Body of pancreas (tissue), 4 donors: ENCODE measurements around the gene C19orf73.

ENCODE experiments used
- POLR2A ChIP-seq, 3 donors: fragments of 450-650 bp; IDR thresholded peaks; one replicate each; pipeline ENCODE4 v1.6.1; 2016; ENCODE audit warnings: antibody characterized with exemption in 3 of 3, mild to moderate bottlenecking in 2 of 3
- TF ChIP-seq, protein P1 (sequence below), 7 experiments: fragments of 450-650 bp in 4 of 7; fragments of 200-600 bp in 3 of 7; sonication (generic) in 3 of 7; IDR thresholded peaks; one replicate each; pipeline ENCODE4 v1.5.1; 2016 to 2019; ENCODE audit warnings: antibody characterized with exemption in 7 of 7

DNA sequence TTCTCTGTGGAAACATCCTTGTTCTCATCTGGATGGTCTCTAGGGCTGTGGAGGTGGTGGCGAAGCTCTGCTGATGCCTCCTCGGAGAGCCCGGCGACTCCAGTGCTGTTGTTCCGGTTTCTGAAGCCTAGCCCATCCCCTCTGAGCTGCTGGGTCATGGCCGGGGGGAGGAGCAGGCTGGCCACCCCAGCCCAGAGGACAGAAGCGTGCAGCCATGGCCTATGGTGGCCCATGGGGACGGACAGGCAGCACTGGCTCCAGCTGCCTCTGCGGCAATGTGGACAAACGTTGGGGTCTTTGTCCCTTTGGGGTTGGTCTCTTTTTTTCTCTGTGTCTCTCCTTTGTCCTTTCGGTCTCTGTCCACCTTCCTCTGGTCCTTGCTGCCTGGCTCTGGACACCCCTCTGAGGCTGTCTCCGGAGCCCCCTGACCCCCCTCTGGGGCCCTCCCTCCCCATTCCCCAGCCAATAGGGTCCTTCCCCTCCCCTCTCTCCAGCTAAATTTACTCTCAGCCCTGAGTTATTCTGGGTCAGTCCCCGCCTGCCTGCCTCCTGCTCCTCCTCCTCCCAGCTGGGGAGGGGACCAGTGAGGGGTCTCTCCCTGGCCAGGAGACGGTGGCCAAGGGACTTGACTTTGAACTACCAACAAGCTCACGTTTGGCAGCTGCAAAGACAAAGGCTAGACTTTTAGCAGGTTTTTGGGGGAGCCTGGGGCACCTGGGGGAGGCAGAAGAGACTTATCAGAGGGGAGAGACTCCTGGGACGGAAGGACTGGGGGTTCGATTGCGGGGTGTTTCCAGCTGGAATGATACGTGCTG, 36.3 kb upstream of the C19orf73 start, which contains the start of gene HRC:
- TF ChIP-seq, protein P1, sequence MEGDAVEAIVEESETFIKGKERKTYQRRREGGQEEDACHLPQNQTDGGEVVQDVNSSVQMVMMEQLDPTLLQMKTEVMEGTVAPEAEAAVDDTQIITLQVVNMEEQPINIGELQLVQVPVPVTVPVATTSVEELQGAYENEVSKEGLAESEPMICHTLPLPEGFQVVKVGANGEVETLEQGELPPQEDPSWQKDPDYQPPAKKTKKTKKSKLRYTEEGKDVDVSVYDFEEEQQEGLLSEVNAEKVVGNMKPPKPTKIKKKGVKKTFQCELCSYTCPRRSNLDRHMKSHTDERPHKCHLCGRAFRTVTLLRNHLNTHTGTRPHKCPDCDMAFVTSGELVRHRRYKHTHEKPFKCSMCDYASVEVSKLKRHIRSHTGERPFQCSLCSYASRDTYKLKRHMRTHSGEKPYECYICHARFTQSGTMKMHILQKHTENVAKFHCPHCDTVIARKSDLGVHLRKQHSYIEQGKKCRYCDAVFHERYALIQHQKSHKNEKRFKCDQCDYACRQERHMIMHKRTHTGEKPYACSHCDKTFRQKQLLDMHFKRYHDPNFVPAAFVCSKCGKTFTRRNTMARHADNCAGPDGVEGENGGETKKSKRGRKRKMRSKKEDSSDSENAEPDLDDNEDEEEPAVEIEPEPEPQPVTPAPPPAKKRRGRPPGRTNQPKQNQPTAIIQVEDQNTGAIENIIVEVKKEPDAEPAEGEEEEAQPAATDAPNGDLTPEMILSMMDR (IDR thresholded peaks at IDR 0.05) = no peak
- TF ChIP-seq POLR2A (IDR thresholded peaks at IDR 0.05) = no peak
